ENCODE data around the gene NARS2.

Gene NARS2

GRCh38 chr11:78547931-78548705 lies 26.5 kb downstream of the NARS2 start:
- Histone ChIP-seq H3K9me2 (ENCODE audit: low read depth, low read length) (no peaks in the 10 kb centered on the region), H3K79me2 (ENCODE audit: insufficient read depth, low read length) (no peaks in the 10 kb centered on the region), H3K36me3 (ENCODE audit: insufficient read depth, low read length) (peaks cover 12% of the 10 kb centered on the region; the same call in 1 of the 2 replicates), H3K4me3 (ENCODE audit: low read depth, low read length, poor library complexity, severe bottlenecking) (no peak overlapping the region), H3K4me2 (ENCODE audit: low read length) (no peak overlapping the region), H3K9me3 (ENCODE audit: low read length) (no peaks in the 10 kb centered on the region), H4K20me1 (ENCODE audit: insufficient read depth, low read length) (no peaks in the 10 kb centered on the region), H3K4me1 (ENCODE audit: insufficient read depth, low read length, severe bottlenecking) (no peaks in the 10 kb centered on the region), H3K27me3 (ENCODE audit: insufficient read depth, low read length) (no peaks in the 10 kb centered on the region), H2AFZ (ENCODE audit: low read length) (no peak overlapping the region), H3K27ac (ENCODE audit: low read depth, low read length, poor library complexity, severe bottlenecking) (no peak overlapping the region), H3K9ac (ENCODE audit: low read length) (no peak overlapping the region), H3F3A (ENCODE audit: insufficient read depth, low read length) (no peaks in the 10 kb centered on the region)
- TF ChIP-seq CTCF (IDR thresholded peaks at IDR 0.05; ENCODE audit: low read length) (no peak), EZH2 (IDR thresholded peaks at IDR 0.05; ENCODE audit: borderline replicate concordance, low read length) (no peak)

- no peak overlapping the region for H2AFZ ChIP-seq (ENCODE audit: low read length)
- no peaks in the 10 kb centered on the region for H3K9me2 ChIP-seq (ENCODE audit: low read depth, low read length)
- no peak overlapping the region for H3K4me2 ChIP-seq (ENCODE audit: low read length)
Observed at GRCh38 chr11:78542007-78542406, 32.7 kb downstream of the NARS2 start.

GRCh38 chr11:78541537-78541936 lies 33.1 kb downstream of the NARS2 start:
- H3K9me3 ChIP-seq (ENCODE audit: low read length) = no peaks in the 10 kb centered on the region
- 0 out of 2 replicates have a peak, but pooled peaks cover 3% of the 10 kb centered on the region for H3F3A ChIP-seq (ENCODE audit: insufficient read depth, low read length)
- TF ChIP-seq EZH2 (IDR thresholded peaks at IDR 0.05; ENCODE audit: borderline replicate concordance, low read length) (no peak), CTCF (IDR thresholded peaks at IDR 0.05; ENCODE audit: low read length) (no peak)
- H3K4me2 ChIP-seq (ENCODE audit: low read length) = no peak overlapping the region
- H2AFZ ChIP-seq (ENCODE audit: low read length) = no peak overlapping the region
- no peaks in the 10 kb centered on the region for H3K27me3 ChIP-seq (ENCODE audit: insufficient read depth, low read length)
- peaks cover 22% of the 10 kb centered on the region for H3K36me3 ChIP-seq (ENCODE audit: insufficient read depth, low read length)
- no peak overlapping the region for H3K27ac ChIP-seq (ENCODE audit: low read depth, low read length, poor library complexity, severe bottlenecking)
- no peaks in the 10 kb centered on the region for H3K4me1 ChIP-seq (ENCODE audit: insufficient read depth, low read length, severe bottlenecking)
- no peak overlapping the region for H3K4me3 ChIP-seq (ENCODE audit: low read depth, low read length, poor library complexity, severe bottlenecking)
- no peaks in the 10 kb centered on the region for H4K20me1 ChIP-seq (ENCODE audit: insufficient read depth, low read length)
- no peaks in the 10 kb centered on the region for H3K79me2 ChIP-seq (ENCODE audit: insufficient read depth, low read length)
- H3K9me2 ChIP-seq (ENCODE audit: low read depth, low read length) = no peaks in the 10 kb centered on the region
- H3K9ac ChIP-seq (ENCODE audit: low read length) = no peak overlapping the region

More at GRCh38 chr11:78542007-78542406, 32.7 kb downstream of the NARS2 start:
- Histone ChIP-seq H3K4me3 (ENCODE audit: low read depth, low read length, poor library complexity, severe bottlenecking) (no peak overlapping the region), H3K4me1 (ENCODE audit: insufficient read depth, low read length, severe bottlenecking) (no peaks in the 10 kb centered on the region), H3F3A (ENCODE audit: insufficient read depth, low read length) (0 out of 2 replicates have a peak, but pooled peaks cover 3% of the 10 kb centered on the region), H3K36me3 (ENCODE audit: insufficient read depth, low read length) (peaks cover 18% of the 10 kb centered on the region), H3K9ac (ENCODE audit: low read length) (no peak overlapping the region), H3K27me3 (ENCODE audit: insufficient read depth, low read length) (no peaks in the 10 kb centered on the region), H3K27ac (ENCODE audit: low read depth, low read length, poor library complexity, severe bottlenecking) (no peak overlapping the region), H4K20me1 (ENCODE audit: insufficient read depth, low read length) (no peaks in the 10 kb centered on the region), H3K9me3 (ENCODE audit: low read length) (no peaks in the 10 kb centered on the region), H3K79me2 (ENCODE audit: insufficient read depth, low read length) (no peaks in the 10 kb centered on the region)
- TF ChIP-seq EZH2 (IDR thresholded peaks at IDR 0.05; ENCODE audit: borderline replicate concordance, low read length) (no peak), CTCF (IDR thresholded peaks at IDR 0.05; ENCODE audit: low read length) (no peak)
